Right hindlimb (tissue), 1 donor: ENCODE measurements around the gene TBRG4.

Experiments used
- DNase-seq: peaks from one replicate; pipeline ENCODE4 v3.0.0-alpha.2; 2018

The TBRG4 gene

DNA sequence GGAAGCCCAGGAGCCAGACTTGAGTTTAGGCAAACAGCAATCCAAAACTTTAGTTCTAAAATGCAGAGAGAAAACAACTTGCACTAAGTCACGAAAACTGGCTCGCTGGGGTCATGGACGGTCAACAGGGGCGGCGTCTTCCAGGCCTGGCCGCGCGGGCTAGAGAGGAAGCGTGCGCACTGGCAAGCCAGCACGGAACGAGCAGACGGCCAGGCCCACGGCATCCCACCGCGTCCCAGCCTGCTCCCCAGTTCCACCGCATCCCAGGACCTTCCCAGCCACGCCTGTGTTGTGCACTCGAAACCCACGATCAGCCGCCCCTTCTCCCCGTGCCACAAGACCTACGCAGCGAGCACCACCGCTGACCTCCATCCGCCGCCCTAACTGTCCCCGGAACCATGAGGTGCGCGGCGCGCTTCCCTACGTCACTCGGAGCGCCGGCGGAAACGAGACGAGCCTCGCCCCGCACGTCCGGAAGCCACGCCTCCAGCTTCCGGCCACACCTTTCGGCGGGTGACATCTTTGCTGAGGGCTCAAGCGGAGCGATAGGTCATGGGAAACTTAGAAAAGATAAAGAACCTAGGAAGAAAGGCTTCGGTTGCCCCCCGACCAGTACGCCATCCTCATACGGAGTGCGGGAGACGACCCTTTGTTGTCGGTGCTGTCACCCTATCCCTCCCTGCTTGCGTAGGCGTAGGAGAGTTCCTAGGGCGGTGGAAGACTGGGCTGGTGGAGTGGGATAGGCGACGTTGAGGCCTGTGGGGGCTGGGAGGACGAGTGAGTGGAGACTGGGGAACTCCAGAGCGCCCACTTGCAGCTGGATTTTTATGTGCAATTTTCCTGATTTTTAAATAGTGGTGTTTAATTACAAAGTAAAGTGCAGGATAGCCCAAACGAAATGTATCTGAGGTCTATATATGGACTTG, at the start of gene TBRG4:
TSS of gene TBRG4 (minus strand) at position 400 of the 926 bp plus-strand sequence. CDS start 2,460 bp downstream, outside the sequence.
- DNase-seq = peak; percentile 96

GRCh38 chr7:45161138-45161537, 49.6 kb upstream of the TBRG4 start:
- DNase-seq = no peak

DNA sequence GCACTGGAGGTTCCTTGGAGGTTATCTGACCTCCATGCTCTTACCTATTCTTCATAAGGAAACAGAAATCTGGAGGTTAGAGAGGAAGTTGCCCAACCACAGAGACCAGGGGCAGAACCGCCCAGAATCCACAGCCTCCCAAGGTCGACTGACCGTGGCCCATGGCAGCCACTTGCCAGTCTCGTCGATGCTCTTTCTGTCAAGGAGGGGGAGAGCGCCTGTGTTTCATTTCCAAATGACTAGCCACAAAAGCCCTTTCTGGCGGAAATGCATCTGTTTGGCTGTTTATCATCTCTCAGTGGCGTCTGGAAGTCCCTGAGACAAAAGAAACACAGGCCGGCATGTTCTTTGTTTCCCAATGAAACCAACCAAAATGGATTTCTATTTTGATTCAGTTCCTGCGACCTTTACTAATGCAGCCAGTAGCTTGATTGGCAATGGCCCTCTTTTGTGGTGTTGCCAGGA, 49.0 kb upstream of the TBRG4 start:
- DNase-seq = peak; percentile 7

DNA sequence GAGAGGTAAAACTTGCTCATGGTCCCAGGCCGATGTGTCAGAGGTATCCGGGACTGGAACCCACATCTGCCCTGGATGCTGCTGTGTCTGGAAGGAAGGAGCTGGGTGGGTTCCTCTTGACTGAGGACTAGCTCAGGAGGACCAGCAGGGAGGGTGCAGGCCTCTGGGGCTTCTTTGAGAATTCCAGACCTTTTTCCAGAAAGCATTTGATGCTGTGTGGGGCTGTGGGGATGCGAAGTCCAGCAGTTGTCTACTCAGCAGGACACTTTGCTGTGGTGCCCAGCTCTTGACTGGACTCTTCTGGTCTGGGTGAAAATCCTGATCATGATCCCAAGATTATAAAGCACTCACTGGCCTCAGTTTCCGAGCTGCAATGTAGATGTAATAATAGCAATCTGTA, 47.8 kb upstream of the TBRG4 start:
- DNase-seq = peak; percentile 1

GRCh38 chr7:45158471-45158870, 47.0 kb upstream of the TBRG4 start:
- peak; percentile 7 for DNase-seq

- peak; percentile 18 for DNase-seq
Observed at GRCh38 chr7:45157653-45158401, 46.3 kb upstream of the TBRG4 start, which contains the start of gene RAMP3. Gene RAMP3 (plus strand): TSS chr7:45157791. CDS start chr7:45157829, 38 bp downstream.

DNA sequence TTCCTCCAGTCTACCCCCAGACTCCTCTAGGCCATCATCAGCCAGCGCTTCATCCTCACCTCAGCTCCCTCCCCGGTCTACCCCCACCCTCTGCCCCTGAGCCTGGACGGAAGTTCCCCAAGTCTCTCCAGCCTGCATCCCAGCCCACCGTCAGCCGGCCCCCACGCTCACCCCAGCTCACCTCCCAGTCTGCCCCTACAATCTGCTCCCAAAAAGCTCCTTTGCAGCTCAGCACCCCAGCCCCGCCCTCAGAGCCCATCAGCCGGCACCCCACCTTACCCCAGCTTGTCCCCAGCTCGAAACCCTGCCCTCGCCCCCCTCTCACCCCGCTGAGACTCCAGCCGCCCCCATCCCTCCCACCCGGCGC, 45.8 kb upstream of the TBRG4 start:
- DNase-seq = no peak

DNA sequence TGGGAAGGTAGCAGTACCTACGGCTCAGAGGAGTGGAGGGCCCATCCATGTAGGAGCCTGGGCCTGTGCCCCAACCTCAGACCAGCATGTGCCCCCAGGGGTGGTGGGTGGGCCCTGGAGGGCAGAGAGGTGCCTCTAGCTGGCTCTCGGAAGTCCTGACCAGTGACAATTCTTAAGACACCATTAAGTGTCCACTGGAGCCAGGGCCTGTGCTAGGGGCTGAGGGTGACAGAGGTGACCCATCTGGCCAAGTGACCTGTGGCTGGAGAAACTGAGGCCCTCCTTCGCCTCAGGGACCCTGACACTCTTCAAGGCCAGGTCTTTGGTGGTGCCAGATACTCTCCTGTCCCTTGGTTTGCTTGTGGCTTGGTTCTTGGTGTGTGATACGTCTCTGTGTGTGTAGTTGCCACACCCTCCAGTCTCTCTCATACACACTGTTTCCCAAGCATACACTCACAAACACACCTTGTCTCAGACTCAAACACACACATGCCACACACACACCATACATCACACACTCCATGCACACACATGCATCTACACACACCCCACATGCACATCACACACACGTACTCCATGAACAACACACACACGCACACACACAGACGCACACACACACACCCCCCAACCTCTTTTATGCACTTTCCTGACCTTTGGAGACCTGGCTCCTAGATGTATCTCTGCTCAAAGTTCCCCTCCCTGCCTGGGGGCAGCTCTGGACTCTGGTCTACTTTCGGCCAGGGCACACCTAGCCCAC, 45.2 kb upstream of the TBRG4 start:
- peak; percentile 6 for DNase-seq

GRCh38 chr7:45155941-45156340, 44.4 kb upstream of the TBRG4 start:
- peak; percentile 12 for DNase-seq

- peak; percentile 10 for DNase-seq
Observed at GRCh38 chr7:45155357-45155900, 43.9 kb upstream of the TBRG4 start.

DNA sequence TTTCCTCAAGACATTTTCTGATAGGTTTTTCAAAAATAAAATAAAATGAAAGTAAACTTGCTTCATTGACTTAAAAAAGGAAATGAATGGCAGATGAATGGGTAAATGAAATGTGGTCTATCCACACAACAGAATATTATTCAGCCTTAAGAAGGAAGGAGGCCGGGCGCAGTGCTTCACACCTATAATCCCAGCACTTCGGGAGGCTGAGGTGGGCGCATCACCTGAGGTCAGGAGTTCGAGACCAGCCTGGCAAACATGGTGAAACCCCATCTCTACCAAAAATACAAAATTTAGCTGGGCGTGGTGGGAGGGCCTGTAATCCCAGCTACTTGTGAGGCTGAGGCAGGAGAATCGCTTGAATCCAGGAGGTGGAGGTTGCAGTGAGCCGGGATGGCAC, 42.4 kb upstream of the TBRG4 start:
- peak; percentile 1 for DNase-seq

DNA sequence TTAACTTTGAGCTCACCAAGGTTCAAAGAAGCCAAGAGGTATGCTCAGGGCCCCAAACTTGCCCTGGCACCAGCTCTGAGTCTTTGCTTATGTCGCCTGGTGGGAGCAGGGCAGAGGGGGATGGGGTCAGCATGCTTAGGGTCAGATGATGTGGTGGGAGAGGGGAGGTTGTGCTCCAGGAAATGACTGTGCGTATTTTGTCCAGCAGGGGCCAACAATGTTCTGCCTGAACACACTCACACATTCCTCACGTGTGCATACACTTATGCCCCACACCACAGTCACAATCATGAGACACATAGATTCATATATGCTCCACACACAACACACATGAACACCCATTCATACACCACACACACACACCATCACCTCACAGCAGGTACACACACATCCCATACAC, 41.7 kb upstream of the TBRG4 start:
- DNase-seq = peak; percentile 4

DNA sequence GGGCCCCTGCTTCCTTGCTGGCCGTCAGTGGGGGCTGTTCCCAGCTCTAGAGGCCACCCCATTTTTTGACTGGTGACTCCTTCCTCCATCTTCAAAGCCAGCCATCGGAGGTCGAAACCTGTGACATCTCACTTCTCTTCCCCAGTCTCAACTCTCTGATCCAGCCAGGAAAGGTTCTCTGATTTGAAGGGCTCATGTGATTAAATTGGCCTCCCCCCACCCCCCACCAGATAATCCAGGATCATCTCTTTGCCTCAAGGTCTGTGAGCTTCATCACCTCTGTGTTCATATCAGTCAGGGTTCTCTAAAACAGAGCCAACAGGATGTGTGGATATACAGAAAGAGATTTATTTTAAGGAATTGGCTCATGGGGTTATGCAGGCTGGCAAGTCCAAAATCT, 40.5 kb upstream of the TBRG4 start:
- peak; percentile 12 for DNase-seq

GRCh38 chr7:45151131-45151684, 39.7 kb upstream of the TBRG4 start:
- DNase-seq = peak; percentile 10

GRCh38 chr7:45150199-45150598, 38.7 kb upstream of the TBRG4 start:
- DNase-seq = peak; percentile 5

DNA sequence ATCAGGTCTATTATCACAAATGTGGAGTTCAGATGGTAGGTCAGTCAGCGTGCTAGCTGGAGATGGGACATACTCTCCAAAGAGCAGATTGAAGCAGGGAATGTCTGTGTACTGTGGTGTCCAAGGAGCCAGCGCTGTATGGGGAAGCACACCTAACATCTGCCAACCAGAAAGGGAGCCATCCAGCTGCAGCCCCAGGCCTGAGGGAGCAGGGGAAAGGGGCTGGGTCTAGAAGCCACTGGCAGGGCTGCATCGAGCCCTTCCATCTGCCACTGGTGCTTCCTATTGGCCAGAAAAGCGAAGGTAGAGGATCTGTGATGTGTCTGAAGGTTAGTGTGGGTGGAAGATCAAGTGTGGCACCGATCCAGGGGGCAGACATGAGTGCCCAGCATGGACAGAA, 38.1 kb upstream of the TBRG4 start:
- DNase-seq = peak; percentile 10

DNA sequence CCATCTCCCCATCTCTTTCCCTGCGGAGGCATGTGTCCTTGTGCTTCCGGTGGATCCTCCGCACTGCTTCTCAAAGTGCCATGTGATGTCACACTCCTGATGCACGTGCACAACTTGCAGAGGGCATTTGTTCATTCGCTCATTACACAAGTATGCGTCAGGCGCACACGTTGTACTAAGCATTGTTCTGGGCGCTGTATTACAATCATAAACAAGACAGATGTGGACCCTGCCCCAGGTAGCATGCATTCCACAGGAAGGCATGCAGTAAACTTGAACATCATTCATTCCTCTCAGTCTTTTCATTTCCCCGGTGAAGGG, 37.1 kb upstream of the TBRG4 start:
- no peak for DNase-seq

GRCh38 chr7:45147858-45148652, 36.6 kb upstream of the TBRG4 start:
- DNase-seq = peak; percentile 16

GRCh38 chr7:45146531-45147379, 35.3 kb upstream of the TBRG4 start:
- peak; percentile 12 for DNase-seq

- peak; percentile 13 for DNase-seq
Observed at GRCh38 chr7:45145881-45146280, 34.4 kb upstream of the TBRG4 start.

- DNase-seq = no peak
Observed at GRCh38 chr7:45143616-45144015, 32.1 kb upstream of the TBRG4 start.
